HG03025 (cell line): ENCODE data around the gene UCMA.
"Not testable (repeated sequence)": the region's sequence is repeated elsewhere in the genome, so short reads cannot be mapped to it uniquely, and the experiment has no call there.

ENCODE experiments used
- ATAC-seq: cut with Tn5 transposase; IDR thresholded peaks from one replicate; pipeline ENCODE4 v1.9.1; 2021; ENCODE audit warnings: mild to moderate bottlenecking, moderate library complexity; ENCODE audit not compliant: unreplicated experiment, low FRiP score

Gene UCMA

GRCh38 chr10:13234172-13234571, at the start of gene UCMA:
Gene UCMA, minus strand, starts transcription at chr10:13234374. Its CDS starts 116 bp downstream, at chr10:13234258.
- no peak for ATAC-seq

- not testable (repeated sequence) for ATAC-seq
Observed at GRCh38 chr10:13282348-13282747, 48.2 kb upstream of the UCMA start.

- ATAC-seq = no peak
Observed at GRCh38 chr10:13276749-13277365, 42.7 kb upstream of the UCMA start.

GRCh38 chr10:13276146-13276545, 42.0 kb upstream of the UCMA start:
- not testable (repeated sequence) for ATAC-seq

GRCh38 chr10:13272164-13272571, 38.0 kb upstream of the UCMA start:
- peak; percentile 49 for ATAC-seq

GRCh38 chr10:13271552-13272163, 37.5 kb upstream of the UCMA start:
- peak; percentile 63 for ATAC-seq

- ATAC-seq = no peak
Observed at GRCh38 chr10:13270877-13271551, 36.8 kb upstream of the UCMA start.

- ATAC-seq = no peak
Observed at GRCh38 chr10:13268841-13269240, 34.7 kb upstream of the UCMA start.

GRCh38 chr10:13268310-13268709, 34.1 kb upstream of the UCMA start:
- ATAC-seq = no peak

- ATAC-seq = no peak
Observed at GRCh38 chr10:13263591-13263990, 29.4 kb upstream of the UCMA start.

- ATAC-seq = no peak
Observed at GRCh38 chr10:13262433-13262832, 28.3 kb upstream of the UCMA start.

GRCh38 chr10:13257621-13258140, 23.5 kb upstream of the UCMA start:
- ATAC-seq = no peak

GRCh38 chr10:13256627-13257026, 22.5 kb upstream of the UCMA start:
- ATAC-seq = no peak

GRCh38 chr10:13253726-13254125, 19.6 kb upstream of the UCMA start:
- ATAC-seq = no peak

- no peak for ATAC-seq
Observed at GRCh38 chr10:13247784-13248183, 13.6 kb upstream of the UCMA start.

GRCh38 chr10:13247246-13247645, 13.1 kb upstream of the UCMA start:
- ATAC-seq = no peak

- not testable (repeated sequence) for ATAC-seq
Observed at GRCh38 chr10:13242260-13242659, 8.1 kb upstream of the UCMA start.

- no peak for ATAC-seq
Observed at GRCh38 chr10:13241613-13242012, 7.4 kb upstream of the UCMA start.

- ATAC-seq = no peak
Observed at GRCh38 chr10:13239923-13240322, 5.7 kb upstream of the UCMA start.

GRCh38 chr10:13238271-13239077, 4.3 kb upstream of the UCMA start:
- ATAC-seq = no peak

GRCh38 chr10:13236638-13237037, 2.5 kb upstream of the UCMA start:
- ATAC-seq = no peak
